Measurements from ENCODE around the gene TXNRD1.
"Not testable (repeated sequence)": the region's sequence is repeated elsewhere in the genome, so short reads cannot be mapped to it uniquely, and the experiment has no call there.

Gene TXNRD1

GRCh38 chr12:104190641-104191176, 24.9 kb upstream of the TXNRD1 start:
- no peak for DNase-seq (ENCODE audit: low spot score)

DNA sequence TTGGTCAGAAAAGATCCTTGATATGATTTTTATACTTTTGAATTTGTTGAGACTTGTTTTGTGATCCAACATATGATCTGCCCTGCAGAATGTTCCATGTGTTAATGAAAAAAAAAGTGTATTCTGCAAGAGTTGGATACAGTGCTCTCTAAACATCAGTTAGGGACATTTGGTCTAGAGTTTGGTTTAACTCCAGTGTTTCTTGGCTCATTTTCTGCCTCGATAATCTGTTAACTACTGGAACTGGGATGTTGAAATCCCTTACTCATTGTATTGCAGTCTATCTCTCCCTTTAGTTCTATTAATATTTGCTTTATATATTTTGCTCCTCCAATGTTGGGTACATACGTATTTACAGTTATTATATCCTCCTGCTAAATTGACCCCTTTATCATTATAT, 18.3 kb upstream of the TXNRD1 start:
- DNase-seq (ENCODE audit: low spot score), result no peak

DNA sequence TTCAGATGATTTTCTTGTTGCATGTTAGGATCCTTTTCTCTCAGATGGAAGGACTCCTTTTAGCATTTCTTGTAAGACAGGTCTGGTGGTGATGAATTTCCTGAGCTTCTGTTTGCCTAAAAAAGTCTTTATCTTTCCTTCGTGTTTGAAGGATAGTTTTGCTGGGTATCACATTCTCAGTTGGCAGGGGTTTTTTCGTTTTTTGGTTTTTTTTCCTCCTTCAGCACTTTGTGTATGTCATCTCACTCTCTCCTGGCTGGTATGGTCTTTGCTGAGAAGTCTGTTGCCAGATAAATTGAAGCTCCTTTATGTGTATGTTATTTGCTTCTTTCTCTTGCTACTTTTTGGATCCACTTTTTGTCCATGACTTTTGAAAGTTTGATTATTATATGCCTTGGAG, 15.6 kb upstream of the TXNRD1 start:
- no peak for DNase-seq (ENCODE audit: low spot score)

DNA sequence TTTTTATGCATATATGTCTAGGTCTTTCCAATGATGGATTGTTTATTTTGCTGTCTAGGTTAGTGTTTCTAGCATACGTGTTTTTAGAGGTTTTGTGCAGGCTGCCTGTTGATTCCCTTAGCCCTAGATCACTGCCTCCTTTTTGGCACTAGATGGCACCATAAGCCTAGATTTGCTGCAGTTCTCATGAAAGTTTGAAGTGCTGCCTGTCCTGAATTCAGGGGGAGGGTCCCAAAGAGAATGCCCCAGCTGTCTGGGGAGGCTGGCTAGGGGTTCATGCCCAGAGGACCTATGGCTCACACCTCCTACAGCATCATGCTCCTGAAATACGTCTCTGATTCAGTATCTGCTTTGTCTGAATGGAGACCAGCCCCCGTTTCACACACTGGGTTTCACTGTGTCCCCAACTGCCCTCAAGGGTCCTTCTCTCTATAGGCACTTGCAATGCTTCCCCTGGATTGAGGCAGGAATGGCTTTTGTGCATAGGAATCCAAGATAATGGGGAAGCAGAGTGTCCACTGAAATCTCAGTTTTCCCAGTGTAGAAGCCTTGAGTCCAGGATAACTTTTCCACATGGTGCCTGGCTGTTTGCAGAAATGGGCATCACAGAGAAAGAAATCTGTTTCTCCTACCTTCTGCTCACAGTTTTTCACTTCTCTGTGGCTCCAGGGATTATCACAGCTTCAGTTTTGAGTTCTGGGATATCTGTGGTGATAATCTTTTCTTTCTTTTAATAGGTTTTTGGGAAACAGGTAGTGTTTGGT, 14.2 kb upstream of the TXNRD1 start:
- no peak for DNase-seq (ENCODE audit: low spot score)

GRCh38 chr12:104204690-104205480, 10.7 kb upstream of the TXNRD1 start:
- no peak for DNase-seq (ENCODE audit: low spot score)

- no peak for DNase-seq (ENCODE audit: low spot score)
These were observed 8.0 kb upstream of the TXNRD1 start for GRCh38 chr12:104207416-104208205.

DNA sequence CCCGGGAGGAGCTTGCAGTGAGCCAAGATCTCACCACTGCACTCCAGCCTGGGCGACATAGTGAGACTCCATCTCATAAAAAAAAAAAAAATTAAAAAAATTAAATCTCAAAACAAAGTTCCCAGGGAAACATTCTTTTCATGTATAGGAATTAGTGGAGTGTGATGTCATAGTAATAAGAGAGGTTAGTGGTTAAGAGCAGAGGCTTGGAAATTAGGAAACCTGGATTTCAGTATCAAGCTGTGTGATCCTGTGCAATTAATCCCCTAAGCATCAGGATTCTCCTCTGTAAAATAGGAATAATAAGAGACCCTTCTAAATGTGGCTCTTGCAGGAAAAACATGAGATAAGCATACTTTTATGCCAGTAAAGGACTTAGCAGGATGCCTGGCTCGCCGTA, 3.1 kb upstream of the TXNRD1 start:
- DNase-seq (ENCODE audit: low spot score), result no peak

DNA sequence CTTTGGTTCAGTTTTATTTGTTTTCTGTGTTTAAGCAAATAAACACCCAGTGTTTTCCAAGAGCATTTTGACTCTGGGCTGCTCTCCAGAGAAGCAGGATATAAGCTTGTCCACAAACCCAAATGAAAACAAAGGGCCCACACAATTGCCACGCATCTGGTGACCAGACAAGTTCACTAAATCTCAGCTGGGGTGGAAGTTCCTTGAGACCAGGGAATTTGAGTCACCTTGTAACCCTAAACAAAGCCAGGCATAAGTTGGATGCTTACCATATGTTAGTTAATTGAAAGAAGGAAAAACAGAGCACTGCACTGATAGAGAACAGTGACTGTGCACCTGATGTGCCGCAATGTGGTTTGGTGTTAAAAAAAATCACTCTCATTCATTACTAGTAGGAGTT, 1.6 kb upstream of the TXNRD1 start:
- no peak for DNase-seq (ENCODE audit: low spot score)

GRCh38 chr12:104216521-104216924, 944 bp downstream of the TXNRD1 start:
- DNase-seq (ENCODE audit: low spot score), result no peak

GRCh38 chr12:104218506-104218905, 2.9 kb downstream of the TXNRD1 start:
- DNase-seq (ENCODE audit: low spot score), result not testable (repeated sequence)

DNA sequence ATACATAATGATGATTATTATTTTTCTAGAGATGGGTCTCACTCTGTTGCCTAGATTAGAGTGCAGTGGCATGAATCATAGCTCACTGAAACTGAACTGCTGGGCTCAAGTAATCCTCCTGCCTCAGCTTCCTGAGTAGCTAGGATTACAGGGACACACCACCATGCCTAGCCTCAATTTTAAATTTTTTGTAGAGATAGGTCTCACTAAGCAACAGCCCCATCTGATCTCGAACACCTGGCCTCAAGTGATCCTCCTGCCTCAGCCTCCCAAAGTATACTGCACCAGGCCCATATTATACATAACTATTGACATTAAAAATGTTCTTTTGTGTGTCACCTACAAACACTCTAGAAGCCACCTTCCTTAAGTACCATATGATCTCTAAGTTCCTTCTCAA, 3.4 kb downstream of the TXNRD1 start:
- DNase-seq (ENCODE audit: low spot score), result no peak

DNA sequence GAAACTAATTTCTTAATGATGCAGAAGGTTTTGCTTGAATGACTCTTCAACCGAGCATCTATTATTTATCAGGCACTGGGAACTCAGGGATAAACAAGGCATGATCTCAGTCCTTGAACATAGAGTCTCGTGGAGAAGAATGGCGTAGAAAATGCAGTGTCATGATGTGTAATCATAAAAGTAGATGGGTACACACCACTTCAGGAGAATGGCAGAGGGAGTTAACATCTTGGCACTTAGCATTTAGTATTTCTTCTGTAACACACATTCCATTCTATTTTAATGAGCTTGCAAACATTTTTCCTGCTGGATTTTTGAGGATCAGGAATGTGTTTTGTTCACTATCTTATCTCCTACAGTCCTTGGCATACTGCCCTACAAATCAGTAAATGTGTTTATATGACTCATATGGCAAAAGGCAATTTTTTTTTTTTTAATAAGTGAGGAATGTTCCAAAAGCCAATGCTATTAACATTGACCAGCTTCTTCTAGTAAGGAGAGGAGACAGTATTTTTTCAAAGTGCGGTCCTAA, 3.8 kb downstream of the TXNRD1 start:
- DNase-seq (ENCODE audit: low spot score), result no peak

DNA sequence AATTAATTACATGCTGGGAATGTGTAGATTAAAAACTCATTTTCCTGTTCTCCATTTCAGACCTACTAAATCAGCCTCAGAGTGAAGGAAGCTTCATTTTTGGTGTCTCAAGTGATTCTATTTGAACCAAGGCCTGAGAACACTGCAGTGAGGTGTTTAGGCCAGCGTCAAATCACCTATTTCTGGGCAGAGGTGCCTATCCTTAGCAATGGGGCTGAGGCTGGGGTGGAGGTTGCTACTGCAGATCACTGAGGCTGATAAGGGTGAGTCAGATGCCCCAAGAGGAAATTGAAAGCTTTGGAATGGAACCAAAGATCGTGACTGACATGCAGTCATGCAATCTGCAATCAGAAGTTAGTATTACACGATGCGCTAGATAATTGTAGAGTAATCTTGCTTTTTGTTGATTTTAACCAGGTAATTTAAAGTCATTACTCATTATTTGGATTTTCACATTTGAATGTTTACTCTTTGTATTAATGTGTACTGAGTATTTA, 4.4 kb downstream of the TXNRD1 start:
- no peak for DNase-seq (ENCODE audit: low spot score)

- no peak for DNase-seq (ENCODE audit: low spot score)
These were observed 5.4 kb downstream of the TXNRD1 start for GRCh38 chr12:104220931-104221330.

GRCh38 chr12:104222976-104223375, 7.4 kb downstream of the TXNRD1 start:
- DNase-seq (ENCODE audit: low spot score), result no peak

DNA sequence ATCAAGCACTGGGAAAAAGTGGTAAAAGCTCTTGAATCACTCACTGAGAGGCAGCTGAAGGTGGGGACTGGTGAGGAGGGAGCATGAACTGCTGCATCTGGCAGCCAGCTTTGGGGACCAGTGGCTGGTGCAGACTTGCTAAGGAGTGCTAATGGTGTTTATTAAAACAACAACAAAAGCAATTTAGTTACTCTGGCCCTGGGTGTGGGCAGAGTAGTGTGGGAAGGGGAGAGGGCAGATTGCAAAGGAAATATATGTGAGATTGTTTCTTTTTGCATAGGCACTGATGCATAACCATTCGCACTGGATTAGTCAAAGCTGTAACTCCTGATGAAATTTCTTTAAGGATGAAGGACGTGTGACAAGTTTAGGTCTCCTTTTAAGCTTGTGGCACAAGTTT, 8.1 kb downstream of the TXNRD1 start:
- DNase-seq (ENCODE audit: low spot score), result no peak

- DNase-seq (ENCODE audit: low spot score), result no peak
These were observed 11.1 kb downstream of the TXNRD1 start for GRCh38 chr12:104226672-104227071.

DNA sequence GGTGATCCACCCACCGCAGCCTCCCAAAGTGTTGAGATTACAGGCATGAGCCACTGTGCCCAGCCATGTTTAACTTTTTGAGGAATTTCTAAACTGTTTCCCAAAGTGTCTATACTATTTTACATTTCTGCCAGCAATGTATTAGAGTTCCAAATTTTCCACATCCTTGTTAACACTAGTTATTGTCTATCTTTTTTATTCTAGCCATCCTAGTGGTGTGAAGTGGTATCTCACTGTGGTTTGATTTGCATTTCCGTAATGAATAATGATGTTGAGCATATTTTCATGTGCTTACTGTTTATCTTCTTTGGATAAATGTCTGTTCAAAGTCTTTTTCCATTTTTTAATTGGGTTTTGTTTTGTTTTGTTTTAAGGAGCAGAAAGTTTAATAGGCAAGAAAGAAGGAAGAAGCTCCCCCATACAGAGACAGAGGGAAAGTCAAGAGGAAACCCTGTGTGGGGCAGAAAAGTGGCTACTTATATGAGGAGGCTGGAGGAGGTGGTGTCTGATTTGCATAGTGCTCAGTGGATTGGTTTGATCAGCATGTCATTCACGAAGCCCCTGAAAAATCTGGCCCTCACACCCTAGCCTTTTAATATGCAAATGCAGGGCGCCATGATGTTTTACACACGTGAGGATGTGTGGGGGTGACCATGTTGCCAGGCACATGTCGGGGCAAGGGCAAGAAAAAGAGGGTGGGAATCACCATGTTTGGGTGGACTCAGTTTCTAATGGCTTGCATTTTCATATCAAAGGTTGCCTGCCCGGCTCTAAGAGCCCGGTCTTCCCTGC, 14.9 kb downstream of the TXNRD1 start:
- no peak for DNase-seq (ENCODE audit: low spot score)

DNA sequence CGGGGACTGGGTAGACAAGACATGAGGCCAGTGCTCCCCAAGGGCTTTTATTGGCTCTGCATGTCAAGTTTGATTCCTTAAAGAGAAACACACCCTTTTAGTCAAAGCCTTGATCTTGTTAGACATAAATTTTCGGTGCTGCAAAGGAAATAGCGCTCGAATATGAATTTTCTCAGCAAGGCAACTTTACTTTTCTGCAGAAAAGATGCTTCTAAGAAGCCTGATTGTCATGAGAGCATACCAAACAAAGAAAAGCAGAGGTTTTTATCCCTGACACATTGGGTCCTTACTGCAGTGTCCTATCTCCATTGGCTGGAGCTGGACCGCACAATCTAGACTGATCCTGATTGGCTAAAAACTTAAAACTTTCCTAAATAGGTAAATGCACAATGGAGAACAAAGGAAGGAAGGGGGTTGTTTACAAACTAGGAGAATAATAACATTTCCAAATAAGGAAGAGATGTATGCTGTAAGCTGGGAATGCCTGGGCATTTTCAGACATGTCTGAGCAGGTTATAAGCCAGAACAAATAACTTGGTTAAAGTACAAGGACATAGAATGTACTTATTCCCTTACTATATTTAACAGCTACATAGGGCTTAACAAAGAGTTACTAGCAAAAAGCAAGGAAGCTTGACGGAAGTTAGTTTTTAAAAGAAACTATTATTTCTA, 17.2 kb downstream of the TXNRD1 start:
- DNase-seq (ENCODE audit: low spot score), result no peak

- DNase-seq (ENCODE audit: low spot score), result no peak
These were observed 19.4 kb downstream of the TXNRD1 start for GRCh38 chr12:104234926-104235499.

Measured in HuH-7 (cell line).